ENCODE results near the gene RARS2.
"Not testable (repeated sequence)": the region's sequence is repeated elsewhere in the genome, so short reads cannot be mapped to it uniquely, and the experiment has no call there.

RARS2 gene

DNA sequence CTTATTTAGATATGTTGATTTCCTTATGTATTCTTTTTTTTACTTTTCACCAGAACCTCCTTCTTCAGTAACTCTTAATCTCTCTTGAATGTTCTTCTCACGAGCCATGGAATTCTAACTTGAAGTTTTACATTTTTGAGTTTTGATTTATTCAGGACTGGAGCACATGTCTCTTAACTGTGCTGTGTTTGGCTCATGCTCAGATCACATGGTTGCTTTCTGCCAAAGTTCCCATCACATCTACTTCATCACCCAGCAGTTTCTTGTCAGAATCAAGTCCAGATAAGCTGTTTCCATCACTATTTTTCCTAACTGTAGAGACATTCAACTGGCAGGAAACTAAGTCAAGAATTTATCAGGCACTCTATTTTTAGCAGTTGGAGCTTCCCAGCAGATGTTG lies 85.3 kb downstream of the RARS2 start:
- in situ Hi-C loops (cut with MboI; ENCODE audit: low sequenced_read_pairs), result no loop called here

DNA sequence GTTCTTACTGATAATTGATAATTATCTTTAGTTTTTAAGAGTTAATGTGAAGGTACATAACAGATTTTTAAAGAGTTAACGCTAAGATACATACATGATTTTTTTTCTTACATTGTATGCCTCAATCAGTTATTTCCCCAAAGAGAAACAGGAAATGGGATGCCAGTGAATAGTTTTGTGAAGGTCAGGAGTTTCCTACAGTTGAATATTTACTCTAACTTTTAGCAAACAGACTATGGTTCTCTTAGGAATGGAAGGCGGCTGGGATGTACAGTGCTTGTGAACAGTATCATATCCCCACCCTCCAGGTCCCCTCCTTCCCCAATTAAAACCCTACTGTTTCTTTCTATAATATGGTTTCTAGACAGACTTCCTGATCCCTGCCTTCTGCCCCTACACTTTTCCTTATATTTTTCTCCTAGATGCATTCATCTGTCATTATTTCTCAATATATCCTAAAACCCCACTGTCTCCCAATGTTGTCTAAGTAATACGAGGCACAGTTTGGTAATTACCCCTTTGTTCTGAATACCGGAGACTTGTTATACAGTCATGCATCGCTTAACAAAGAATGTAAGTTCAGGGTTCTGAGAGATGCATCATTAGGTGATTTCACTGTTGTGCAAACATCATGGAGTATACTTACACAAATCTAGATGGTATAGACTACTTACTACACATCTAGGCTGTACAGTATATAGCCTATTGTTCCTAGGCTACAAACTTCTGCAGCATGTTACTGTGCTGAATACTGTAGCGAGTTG lies 87.8 kb downstream of the RARS2 start:
- in situ Hi-C loops (cut with MboI; ENCODE audit: low sequenced_read_pairs), result no loop called here

DNA sequence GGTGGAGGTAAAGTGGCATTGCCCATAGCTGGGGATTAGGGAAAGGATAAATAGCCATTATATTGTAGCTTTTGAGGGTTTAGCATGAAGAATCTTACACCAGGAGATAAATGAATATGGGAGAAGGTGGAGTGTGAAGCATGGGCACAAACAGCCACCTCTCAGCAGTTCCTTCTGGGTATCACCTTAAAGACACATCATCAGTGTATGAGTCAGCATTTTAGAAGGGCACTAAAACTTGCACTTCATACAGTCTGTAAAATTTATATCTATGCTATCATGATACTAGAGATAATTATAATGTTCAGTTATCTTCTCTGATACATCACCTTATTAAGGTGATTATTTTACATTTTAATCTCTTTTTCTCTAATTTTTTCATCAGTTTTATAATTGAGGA lies 91.7 kb downstream of the RARS2 start:
- in situ Hi-C loops (cut with MboI; ENCODE audit: low sequenced_read_pairs), result no loop called here

DNA sequence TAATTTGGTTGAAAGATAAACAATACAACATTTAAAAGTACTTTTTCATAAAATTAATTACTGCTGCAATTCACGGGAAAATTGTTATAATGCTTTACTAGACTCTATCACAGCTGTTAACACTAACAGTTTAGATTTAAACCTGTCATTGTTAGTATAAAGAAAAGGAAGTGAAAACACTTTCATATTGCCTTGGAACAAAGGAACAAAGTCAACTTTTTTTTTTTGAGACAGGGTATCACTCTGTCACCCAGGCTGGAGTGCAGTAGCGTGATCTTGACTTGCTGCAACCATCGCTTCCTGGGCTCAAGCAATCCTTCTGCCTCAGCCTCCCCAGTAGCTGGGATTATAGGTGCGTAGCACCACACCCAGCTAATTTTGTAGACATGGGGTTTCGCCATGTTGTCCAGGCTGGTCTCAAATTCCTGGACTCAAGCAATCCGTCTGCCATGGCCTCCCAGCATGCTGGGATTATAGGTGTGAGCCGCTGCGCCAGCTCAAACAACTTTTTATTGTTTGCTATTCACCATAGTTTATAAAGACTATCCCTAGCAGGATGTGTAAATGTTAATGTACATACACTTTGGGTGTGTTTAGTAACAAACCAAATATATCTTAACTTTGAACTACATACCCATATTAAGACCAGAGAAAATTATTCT lies 94.9 kb downstream of the RARS2 start:
- in situ Hi-C loops (cut with MboI; ENCODE audit: low sequenced_read_pairs), result no loop called here

DNA sequence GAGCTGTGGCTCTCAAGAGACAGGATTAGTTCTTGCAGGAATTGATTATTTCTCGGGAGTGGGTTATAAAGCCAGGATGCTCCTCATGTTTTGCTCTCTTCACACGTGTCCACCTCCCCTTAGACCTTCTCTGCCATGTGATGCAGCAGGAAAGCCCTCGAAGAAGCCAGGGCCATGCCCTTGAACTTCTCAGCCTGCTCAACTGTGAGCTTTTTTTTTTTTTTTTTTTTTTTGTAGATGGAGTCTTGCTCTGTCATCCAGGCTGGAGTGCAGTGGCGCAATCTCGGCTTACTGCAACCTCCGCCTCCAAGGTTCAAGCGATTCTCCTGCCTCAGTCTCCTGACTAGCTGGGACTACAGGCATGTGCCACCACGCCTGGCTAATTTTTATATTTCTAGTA lies 100.5 kb downstream of the RARS2 start:
- in situ Hi-C loops (cut with MboI; ENCODE audit: low sequenced_read_pairs), result not testable (repeated sequence)

DNA sequence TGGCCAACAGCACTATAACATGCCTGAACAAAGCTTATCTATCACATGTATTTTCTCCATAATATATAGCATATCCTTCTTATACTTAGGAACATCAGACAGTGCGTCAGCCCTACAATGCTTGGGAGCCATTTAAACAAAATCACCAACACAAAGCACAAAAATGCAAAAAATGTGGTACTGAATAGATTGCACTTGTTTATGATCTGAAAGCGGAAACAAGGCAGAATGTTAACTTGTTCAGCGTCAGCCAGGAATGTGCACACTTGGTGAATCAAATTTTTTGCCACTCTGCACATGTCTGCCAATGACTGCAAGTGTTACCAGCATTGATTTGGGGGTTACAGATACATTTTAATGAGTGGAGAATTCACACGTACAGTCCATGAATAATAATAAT lies 102.2 kb downstream of the RARS2 start:
- in situ Hi-C loops (cut with MboI; ENCODE audit: low sequenced_read_pairs), result no loop called here

DNA sequence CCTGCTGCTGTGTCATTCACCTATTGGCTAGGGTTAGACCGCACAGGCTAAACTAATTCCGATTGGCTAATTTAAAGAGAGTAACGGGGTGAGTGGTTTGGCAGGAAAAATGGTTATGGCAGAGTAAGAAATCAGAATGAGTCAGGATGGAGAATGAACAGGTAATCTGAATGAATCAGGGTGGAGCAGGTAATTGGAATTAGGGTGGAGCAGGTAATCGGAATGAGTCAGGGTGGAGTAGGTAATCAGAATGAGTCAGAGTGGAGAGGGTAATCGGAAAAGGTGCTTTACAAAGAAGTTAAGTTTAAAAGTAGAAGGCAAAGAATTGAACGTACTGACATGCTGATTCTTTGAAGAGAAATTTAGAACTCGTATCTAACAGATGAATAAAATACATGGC lies 105.3 kb downstream of the RARS2 start:
- in situ Hi-C loops (cut with MboI; ENCODE audit: low sequenced_read_pairs), result no loop called here

DNA sequence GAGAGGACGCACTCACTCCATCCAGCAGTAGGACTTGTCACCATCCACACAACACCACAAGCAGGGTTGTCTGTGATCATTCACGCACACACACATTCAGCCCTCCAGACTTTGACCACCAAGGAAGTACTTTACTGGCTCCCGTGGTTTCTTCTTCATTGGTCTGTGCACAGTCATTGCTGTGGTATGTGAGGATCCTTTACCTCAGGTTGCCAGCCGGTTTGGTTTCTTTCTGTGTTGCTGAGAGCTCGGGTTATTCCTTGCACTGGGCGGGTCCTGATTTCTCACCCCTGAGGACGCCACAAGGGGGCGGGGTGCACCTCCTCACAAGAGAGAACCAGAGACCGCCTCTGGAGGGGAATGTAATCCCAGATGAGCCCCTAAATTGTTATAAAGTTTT lies 105.9 kb downstream of the RARS2 start:
- in situ Hi-C loops (cut with MboI; ENCODE audit: low sequenced_read_pairs), result no loop called here

DNA sequence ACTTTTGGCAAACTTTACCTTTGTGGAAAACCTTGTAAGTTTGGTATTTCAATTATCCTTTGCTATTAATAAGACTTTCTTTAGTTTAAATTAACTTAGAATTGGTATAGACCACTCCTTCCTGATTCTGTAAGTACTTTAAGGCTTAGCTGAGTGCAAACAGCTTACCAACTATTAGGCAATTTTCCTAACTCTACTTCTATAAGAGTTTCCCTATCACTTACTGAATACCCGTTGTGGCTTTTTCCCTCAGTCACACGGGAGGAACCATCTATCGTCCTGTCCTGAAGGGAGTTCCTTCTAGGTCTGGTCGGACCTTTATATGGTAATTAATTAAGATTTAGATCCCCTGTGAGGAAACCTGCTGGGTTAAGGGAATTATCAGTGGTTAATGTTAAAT lies 107.4 kb downstream of the RARS2 start:
- in situ Hi-C loops (cut with MboI; ENCODE audit: low sequenced_read_pairs), result no loop called here

DNA sequence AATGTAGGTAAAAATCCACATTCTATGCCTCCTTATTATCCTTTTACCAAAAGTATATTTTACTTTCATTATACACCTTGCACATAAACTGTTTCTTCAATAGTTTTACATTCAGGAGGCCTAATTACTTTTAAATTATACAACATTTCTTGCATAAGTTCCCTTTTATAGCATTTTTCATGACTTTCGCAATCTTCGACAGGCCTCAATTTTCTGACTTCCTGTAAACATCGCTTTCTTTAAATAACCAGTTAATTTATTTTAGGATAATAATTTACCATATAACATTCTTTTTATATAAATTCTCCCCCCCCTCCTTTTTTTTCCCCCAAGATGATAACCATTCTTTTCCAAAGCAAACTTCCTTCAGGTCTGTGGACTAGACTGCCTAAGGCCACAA lies 107.9 kb downstream of the RARS2 start:
- in situ Hi-C loops (cut with MboI; ENCODE audit: low sequenced_read_pairs), result no loop called here

DNA sequence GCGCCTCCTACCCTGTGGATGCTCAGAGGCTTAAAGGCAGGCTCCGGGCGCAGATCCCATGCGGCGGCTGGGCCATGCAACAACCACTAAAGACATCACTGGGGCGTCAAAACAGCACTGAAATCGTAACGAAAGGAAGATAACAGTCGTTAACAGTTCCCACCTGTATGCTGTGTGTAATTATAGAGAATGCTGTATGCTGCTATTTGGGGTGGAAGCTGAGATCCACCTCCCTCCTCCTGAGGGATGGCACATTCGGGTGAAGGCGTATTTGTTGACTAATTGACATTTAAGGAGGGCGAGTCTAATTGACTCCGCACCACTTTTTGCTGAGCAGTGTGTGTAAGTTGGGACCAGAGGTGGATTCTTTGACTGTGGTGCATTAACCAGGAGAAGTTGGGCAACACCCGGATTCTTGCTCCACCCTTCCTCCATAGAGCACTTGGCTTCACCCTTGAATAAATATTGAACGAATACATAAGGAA lies 116.3 kb downstream of the RARS2 start:
- in situ Hi-C loops (cut with MboI; ENCODE audit: low sequenced_read_pairs), result no loop called here

DNA sequence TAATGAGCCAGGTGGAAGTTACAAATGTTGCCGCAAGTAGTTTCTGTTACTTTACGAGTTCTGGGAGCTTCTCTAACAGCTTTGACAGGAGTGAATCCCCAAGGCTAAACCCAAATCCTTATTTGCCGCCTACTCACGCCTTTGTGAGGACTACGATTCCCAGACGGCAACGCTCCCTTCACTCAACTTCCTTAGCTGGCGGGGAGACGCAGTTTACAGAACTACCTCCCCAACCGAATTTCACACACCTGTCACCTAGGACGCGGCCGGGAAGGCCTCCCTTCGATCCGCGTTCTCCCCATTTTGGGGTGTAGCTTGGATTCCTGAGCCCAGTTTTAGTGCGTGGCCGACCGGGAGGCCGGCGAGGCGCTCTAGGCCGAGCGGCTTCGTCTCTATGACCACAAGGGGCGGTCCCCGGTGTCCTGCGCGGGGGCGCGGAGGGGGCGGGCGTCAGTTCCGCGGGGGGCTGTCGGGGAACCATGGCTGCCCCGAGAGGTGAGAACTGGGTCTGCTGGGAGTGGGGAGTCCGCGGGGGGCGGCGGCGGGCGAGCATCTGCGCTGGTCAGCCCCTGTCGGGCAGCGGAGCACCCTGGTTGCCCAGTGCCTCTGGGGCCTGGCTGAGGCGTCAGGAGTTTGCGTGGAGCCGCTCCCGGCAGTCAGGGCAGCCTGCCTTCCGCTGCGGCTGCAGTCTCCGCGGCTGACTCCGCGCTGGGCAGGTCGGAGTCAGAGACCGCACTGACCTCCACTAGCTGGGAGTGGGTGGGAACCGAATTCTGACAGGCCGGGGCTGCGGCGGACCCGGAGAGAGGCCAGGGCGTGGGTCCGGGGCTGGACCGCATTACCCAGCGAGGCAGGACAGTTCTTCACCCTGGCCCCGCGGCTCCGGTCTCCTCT lies 117.0 kb downstream of the RARS2 start, which contains the start of gene SLC35A1:
TSS of gene SLC35A1 (plus strand) at position 450 of the 894 bp plus-strand sequence. CDS start at position 480, 30 bp downstream.
- in situ Hi-C loops (cut with MboI; ENCODE audit: low sequenced_read_pairs), result no loop called here

DNA sequence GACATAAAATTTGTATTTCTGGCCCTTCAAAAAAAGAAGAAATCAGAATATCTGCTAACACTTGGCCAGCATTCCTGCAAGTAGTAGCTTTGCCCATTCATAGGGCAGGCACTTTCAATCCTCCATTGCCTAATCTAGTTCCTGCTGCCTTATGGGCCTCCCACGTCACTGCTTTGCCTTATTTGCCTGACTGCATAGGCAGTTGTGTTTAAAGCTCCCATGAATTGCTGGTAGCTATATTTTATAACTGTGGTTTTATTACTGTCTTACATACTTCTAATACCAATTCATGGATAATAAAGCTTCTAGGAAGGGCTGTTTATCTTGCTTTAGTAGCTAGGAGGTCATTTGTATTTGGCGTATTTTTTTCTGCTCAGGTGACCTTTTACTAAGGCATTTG lies 124.7 kb downstream of the RARS2 start:
- in situ Hi-C loops (cut with MboI; ENCODE audit: low sequenced_read_pairs), result no loop called here

Measured in hTERT RPE-1 (cell line).